Stimulated activated CD8-positive, alpha-beta memory T cell treated with anti-CD3 and anti-CD28 coated beads, Interleukin-7, amount 100 ng/mL, for 48 hours (primary cell): ENCODE results near the gene MICAL1.

ENCODE experiments used
- DNase-seq, 2 donors: peaks; one replicate each; pipeline ENCODE4 v3.0.0-alpha.2; 2020; ENCODE audit warnings: low read depth in 1 of 2; ENCODE audit errors: extremely low read depth in 1 of 2

The MICAL1 gene, protein sequence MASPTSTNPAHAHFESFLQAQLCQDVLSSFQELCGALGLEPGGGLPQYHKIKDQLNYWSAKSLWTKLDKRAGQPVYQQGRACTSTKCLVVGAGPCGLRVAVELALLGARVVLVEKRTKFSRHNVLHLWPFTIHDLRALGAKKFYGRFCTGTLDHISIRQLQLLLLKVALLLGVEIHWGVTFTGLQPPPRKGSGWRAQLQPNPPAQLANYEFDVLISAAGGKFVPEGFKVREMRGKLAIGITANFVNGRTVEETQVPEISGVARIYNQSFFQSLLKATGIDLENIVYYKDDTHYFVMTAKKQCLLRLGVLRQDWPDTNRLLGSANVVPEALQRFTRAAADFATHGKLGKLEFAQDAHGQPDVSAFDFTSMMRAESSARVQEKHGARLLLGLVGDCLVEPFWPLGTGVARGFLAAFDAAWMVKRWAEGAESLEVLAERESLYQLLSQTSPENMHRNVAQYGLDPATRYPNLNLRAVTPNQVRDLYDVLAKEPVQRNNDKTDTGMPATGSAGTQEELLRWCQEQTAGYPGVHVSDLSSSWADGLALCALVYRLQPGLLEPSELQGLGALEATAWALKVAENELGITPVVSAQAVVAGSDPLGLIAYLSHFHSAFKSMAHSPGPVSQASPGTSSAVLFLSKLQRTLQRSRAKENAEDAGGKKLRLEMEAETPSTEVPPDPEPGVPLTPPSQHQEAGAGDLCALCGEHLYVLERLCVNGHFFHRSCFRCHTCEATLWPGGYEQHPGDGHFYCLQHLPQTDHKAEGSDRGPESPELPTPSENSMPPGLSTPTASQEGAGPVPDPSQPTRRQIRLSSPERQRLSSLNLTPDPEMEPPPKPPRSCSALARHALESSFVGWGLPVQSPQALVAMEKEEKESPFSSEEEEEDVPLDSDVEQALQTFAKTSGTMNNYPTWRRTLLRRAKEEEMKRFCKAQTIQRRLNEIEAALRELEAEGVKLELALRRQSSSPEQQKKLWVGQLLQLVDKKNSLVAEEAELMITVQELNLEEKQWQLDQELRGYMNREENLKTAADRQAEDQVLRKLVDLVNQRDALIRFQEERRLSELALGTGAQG

DNA sequence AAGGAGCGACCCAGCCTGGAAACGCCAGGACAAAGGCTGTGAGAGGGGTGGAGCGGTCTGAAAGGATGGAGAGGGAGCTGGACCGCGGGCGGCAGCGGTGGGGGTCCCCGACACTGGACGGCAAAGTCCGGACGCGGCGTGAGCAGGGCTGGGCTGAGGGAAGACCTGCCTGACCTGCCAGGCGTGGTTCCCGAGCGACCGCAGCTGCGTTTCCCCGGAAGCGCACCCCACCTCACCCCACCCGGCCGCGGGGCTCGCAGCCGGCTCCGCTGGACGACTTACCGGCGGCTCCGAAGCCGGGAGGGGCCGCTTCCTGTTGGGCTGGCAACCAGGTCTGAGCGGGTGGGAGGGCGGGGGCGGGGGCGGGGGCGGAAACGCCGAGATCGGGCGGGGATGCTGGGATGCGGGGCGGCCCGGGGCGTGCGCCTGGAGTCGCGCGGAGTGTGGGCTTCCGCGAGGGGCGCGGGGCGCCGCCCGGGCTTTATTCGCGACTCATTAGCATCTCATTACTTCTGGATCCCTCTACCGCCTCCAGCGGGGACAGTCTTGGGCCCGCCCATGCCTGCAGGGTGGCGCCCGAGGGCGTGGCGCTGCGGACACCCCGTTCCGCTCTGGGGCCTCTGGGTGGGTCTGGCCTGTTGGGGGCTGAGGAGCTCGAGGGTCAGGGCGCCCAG, at the start of gene MICAL1:
TSS of gene MICAL1 (minus strand) at position 336 of the 674 bp plus-strand sequence. CDS start 1,576 bp downstream, outside the sequence.
- DNase-seq = peak in 1 of 2 donors; percentile 58

DNA sequence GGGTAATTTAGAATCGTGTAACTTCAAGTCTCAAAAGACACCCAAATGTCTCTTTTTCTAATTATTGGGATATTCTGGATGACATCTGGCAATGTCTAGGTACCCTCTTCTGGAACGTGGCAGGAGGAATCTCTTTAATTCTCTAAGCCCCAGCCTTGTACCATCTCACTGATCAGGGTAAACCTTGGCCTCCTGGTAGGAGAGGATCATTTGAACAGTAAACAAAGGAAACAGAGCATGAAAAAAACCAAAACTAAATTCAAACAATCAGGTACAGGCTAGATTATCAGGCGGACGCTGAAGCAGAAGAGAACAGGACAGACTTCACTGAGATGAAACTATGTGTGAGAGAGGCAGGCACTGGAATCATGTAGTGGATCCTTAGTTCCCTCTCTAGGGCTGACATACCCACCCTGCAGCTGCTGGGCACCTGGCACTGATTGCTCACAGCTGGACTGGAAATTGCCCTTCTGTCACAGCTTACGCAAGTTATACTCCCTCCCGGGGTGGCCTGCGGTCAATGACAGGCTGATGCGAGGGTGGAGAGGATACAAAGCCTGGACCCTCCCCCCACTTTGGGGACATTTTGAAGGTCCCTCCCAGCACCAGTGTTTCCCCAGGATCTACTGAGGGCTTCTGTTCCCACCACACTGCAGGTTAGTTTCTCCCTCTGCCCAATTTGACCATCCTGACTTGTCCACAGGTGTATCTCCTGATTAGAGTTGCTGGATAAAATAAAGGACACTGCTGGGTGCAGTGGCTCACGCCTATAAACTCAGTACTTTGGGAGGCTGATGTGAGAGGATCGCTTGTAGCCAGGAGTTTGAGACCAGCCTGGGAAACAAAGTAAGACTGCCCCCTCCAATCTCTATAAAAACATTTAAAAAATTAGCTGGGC, 48.0 kb upstream of the MICAL1 start:
- no peak for DNase-seq

DNA sequence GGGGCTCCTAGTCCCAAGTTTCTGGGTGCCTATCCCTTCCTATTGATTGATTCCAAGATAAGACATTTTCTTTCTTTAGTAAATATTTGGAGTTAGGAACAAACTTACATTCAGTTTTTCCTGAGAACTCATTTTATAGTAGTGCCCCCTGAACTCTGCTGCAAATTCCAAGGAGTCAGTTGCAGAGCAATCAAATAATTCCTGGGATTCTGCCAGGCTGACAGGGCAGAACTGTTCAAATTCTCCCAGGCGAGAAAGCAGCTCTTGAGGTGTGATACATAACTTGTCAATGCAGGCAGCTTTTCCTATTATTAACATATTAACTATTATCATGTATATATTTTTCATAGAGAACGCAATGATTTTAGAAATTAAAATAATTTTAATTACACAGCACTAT, 43.4 kb upstream of the MICAL1 start:
- DNase-seq = no peak

DNA sequence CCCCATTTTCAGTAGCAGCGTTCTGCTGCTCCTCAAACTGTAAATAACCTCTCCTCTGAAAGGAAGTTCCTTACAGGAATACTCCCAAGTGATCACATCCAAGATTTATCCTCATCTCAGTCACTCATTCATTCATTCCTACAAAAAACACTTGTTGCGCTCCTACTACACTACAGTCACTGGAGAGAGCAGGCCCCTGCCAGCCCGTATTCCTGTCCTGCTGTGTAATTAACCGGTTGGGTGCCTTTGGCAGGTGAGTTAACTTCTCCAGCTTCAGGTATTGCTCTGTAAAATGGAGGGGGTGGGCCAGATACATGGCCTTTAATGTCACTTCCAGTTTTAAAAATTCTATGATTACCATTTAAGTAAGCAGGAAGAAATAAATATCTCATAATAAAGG, 42.5 kb upstream of the MICAL1 start:
- no peak for DNase-seq

DNA sequence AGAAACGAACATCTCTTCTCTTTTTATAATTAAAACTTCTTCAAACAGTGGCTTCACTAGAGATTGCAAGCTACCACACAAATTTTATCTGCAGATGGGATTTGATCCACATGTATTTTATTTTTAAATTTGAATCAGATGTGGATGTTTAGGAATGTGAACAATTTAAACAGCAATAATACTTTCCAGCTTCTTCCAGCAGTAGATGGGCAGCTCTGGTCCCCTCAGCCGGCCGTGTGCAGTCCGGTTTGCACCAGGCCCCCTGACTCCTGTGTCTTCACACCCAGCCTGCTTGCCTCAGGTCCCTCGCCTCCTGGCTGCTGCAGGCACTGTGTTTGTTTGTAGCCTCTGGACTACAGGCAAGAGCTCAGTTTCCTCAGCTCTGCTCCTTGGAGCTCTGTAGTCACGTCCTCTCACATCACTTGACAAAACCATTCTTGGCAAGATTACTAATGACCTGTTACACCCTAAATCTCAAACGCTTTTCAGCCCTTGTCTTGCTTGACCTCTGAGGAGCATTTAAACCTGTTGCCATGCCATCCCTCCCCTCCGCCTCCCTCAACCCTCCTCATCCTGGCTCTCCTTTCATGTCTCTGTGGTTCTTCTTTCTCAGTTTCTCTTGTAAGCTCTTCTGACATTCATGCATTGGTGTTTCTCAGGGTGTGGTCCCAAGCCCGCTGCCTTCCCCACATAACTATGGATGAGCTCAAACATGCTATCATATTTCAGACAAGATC, 40.6 kb upstream of the MICAL1 start:
- no peak for DNase-seq

DNA sequence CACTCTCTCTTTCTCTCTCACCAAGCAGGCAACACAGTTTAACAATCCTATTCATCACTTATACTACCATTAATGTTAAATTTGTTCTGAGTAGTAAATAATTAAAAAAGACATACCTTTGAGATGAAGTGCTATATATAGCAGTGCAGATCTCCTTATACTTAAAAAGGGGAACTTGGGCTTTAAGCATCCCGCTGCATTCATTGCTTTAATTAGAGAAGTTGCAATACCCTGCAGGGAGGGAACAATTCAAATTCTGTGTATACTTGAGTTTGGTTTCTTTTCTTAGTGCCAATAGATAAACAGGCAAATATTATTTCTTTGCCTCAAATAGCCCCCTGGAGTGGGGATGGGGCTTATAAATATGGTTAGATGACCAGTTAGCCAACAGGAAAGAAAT, 38.3 kb upstream of the MICAL1 start:
- no peak for DNase-seq

DNA sequence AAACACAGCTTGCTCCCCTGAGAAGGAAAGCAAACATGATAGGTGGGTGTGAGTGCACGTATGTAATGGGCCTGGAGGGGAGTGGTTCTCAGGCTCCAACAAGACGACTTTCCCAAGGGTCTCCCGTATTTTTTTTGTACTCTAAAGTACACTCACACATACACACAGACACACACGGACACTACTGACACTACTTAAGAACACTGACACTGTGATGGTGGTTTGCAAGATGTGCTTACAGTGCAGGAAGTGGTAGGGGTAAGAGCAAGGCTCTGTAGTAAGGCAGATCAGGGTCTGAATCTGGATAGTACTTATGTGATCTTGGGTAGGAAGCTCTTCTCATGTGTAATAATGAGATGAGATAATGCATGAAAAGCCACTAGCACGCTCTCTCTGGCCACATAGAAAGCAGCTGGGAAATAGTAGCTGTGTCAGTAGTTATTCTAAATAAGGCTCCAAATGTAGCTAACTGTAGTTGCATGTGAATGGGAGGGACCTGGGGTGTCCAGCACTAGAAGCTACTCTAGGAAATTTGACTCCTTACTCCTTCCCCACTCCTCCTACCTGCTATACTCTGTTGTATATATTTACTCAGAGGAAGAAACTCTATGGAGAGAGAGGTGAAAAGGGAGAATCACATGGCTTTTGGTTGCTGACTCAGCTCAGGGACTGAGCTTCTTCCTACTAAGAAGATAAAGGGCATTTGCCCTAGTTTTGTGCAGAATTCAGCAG, 35.8 kb upstream of the MICAL1 start:
- no peak for DNase-seq

DNA sequence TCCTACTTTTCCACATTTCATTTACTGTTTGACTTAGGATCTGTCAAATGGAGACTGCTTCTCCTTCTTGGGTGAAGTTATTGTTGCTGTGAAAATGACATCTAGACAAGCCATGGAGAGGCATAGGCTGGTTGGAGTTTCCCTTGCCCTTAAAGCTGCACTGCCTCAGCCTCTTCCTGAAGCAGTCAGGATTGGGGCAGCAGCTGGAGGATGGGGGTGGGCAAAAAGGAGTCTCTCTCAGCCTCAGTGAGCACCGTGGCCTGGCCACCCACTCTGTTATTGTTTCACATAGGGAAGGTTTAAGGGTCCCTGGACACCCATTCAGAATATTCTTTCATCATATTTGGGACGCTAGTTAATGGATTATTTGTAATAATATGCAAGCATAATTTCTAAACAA, 35.1 kb upstream of the MICAL1 start:
- no peak for DNase-seq

DNA sequence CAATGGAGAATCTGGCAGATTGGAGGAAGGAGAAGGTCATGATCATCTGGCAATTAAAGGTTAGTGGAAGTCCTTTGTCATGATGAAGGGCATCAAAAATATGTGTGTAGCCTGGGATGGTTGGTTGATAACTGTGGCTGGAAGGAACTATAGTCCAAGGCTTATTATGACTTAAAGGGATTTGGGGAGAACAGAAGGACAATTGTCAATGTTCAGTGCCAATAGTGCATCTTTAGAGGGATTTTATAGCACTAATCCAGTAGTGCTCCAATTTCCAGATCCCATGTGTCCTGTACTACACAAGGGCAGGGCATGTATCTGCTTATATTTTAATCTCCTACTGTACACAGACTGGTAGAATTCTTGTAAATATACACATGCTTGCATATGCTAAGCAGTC, 32.4 kb upstream of the MICAL1 start:
- DNase-seq = no peak

DNA sequence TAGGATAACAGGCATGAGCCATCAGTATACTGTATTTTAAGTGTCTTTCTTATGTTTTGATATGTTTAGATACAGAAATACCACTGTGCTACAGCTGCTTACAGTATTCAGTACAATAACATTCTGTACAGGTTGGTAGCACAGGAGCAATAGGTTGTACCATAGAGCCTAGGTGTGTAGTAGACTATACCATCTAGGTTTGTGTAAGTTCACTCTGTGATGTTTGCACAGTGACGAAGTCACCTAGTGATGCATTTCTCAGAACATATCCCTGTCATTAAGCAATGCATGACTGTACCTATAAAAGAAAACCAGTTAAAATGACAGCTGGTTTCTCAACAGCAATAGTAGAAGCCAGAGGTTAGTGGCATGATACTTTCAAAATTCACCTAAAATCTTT, 30.5 kb upstream of the MICAL1 start:
- no peak for DNase-seq

DNA sequence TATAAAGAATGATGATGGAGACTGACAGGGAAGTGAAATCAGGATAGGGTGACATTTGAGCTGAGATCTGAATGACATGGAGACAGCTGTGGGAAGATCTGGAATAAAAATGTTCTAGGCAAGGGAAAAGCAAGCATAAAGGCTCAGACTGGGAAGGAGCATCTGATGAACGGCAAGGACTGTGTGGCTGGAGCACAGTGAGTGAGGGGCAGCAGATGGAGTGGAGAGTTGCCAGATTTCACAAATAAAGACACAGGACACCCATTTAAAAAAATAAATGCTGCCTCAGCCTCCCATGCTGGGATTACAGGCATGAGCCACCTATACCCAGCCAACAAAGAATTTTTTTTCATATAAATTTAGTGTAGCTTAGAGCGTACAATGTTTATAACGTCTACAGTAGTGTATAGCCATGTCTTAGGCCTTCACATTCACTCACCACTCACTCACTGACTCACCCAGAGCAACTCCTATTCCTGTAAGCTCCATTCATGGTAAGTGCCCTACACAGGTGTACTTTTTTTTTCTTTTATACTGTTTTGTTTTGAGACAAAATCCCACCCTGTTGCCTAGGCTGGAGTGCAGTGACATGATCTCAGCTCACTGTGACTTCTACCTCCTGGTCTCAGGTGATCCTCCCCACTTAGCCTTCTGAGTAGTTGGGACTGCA, 29.8 kb upstream of the MICAL1 start:
- no peak for DNase-seq

DNA sequence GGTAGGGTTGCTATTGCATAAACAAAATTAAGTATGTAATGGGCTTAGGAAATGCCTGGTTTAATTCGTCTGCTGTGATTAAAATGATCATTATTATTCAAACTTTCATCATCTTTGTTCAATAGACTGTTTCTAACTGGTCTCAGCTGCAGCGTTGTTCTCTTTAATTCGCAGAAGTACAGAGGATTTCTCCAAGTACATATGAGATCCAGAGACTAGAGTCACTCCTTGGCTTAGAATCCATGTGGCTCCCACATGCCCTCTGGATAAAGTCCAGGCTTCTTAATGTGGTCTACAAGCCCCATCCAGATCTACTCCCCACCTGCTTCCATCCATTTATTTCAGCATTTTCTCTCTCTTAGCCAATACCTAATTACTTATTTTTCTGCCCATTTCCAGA, 28.6 kb upstream of the MICAL1 start:
- DNase-seq = no peak

DNA sequence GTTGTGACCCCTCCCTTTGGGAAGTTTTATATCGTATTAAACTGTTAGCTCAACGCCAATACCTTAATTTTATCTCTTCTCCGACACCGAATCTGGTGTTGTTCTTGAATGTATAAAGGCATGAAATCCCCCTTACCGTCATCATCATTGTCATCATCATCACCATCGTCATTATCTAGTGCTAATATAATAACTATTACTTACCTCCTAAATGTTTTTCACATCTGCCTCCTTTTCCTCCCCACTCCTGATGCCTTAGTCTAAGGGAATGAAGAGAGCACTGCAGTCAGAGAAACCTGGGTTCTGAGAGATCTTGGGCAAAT, 28.1 kb upstream of the MICAL1 start:
- DNase-seq = no peak

DNA sequence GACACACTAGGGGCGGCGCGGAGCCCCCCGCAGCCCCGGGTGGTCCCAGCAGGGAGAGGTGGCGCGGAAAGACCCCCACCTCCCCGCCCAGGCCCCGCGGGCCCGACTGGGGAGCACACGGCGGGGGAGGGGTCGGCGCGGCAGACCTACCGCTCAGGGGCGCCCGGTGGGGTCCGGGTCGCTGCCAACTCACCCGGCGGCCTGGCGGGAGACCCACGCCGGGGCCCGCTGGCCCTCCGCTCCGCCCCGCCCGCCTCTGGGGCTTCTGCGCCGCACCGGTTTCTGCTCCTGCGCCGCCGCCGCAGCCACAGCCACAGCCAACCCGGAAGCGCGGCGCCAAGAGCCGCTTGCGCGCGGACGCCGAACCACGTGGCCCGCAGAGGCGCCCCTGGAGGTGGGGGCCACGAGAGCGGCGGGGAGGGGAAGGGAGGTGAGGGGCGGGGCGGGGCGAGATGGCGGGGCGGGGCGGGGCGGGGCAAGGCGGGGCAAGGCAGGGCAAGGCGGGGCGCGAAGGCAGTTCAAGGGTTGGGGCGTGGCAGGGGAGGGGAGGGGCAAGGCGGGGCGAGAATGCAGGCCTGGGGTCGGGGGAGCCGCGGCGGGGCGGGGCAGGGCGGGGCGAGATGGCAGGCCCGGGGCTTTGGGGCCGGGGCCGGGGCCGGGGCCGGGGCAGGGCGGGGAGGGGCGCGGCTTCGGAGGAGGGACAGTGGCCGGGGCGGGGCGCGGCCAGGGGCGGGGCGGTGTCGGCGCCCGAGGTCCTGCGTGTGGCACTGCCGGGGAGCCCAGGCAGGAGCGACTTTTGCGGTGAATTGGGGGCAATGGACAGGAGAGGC, 27.5 kb upstream of the MICAL1 start, which contains the start of gene ZBTB24:
TSS of gene ZBTB24 (minus strand) at position 315 of the 830 bp plus-strand sequence. CDS start 1,193 bp downstream, outside the sequence.
- DNase-seq = peak; percentile 79 to 82

DNA sequence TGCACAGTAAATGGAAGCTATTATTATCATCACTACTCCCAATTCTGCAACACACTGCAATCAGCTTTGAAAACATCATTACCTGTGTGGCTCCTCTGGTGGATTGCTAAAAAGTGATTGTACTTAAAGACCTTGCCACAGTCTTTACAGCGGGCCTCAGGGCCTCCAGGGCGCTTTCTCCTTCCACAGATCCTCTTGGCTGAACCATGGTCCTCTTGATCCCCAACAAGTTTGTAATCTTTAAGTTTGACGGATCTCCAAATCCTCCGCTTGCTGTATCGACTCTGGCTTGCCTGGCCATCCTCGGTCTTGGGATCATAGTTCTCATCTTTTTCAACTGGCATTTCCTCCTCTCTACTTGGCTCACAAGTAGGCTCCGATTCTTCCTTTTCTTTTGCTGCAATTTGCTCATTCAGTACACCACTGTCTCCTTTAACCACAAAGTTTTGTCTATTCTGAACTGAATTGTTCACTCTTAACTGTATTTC, 25.5 kb upstream of the MICAL1 start:
- DNase-seq = no peak

DNA sequence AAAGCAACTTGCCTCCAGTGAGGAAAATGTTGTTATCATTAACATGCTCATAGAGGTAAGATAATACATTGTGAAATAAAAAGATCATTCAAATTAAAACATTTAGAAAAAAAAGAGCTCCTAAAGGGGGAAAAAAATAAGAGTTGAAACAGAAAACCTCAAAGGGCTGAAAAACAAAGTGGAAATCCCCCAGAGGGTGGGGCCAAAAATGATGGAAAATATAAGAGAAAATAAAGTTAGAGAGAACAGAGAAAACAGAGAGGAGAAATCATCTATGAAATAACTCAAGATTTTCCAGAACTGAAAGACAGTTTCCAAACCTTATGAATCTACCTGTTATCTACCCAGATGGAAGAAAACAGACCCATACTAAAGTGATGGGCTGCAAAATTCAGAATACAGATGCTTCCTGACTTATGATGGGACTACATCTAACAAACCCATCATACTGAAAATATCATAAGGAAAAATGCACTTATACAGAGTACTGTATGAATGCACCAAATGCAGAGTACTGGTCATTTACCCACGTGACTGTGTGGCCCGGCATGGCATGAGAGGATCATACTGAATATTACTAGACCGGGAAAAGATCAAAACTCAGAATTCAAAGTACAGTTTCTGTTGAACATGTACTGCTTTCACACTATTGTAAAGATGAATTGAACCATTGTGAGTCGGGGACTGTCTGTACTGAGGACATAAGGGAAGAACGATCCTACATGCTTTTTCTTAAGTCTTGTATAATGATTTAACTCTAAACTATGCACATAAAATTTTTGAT, 23.5 kb upstream of the MICAL1 start:
- DNase-seq = no peak
